Measurements from ENCODE around the gene NRTN.

Gene NRTN

DNA sequence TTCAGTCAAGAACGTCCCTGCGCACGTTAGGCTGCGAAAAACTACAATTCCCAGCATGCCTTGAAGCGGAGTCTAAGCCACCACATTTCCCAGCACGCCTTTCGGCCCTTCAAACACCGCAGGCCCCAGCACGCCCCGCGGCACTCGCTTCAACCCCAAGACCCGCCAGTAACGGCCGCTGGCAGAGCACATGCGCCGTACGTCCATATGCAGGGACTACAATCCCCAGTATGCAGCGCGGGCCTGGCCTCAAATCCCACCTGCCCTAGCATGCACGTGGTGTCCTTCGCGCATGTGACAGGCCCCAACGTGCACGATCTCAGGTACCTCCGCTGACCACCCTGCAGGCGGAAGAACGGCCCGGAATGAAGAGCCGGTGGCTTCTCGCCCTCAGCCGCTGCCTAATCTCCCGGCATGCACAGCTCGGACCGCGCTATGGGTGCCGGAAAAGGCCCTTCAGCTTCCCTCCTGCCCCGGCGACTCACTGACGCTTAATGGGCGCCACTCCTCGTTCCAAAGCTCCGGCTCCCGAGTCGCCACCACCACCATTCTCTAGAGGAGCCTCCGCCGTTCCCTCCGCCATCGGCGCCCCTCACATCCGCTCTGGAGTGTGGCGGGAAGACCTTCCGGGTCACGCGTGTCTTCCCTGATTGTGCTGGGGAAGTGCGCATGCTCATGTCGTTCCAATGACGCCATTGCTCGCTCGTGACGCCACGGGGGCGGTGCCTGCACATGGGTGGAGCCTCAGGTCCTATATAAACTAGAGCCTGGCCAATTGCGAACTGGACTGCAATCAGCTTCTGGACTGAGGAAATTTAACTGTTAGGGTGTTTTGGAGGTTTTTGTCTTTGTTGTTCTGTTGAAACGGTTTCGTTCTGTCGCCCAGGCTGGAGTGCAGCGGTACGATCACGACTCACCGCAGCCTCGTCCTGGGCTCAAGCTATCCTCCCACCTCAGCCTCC lies 14.0 kb upstream of the NRTN start, which contains the start of gene DUS3L:
TSS of gene DUS3L (minus strand) at position 605 of the 962 bp plus-strand sequence. CDS start at position 583, 22 bp downstream.
- peak; percentile 91 to 94 for DNase-seq

GRCh38 chr19:5792224-5792623 lies 12.6 kb upstream of the NRTN start:
- DNase-seq, result no peak

DNA sequence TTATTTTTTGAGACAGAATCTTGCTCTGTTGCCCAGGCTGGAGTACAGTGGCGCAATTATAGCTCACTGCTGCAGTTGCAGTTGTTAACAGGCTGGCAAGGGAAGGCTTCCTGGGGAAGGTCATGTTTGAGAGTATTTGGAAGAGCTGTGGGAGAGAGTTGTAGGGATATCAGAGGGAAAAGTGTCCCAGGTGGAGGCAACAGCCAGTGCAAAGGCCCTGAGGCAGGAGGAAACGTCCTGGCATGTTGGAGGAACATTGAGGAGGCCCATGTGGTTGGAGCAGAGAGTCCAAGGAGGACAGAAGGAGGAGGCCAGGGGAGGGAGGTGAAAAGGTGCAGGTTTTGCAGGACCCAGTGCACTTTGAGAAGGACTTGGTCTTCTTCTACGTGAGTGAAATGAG lies 11.7 kb upstream of the NRTN start:
- no peak for DNase-seq

DNA sequence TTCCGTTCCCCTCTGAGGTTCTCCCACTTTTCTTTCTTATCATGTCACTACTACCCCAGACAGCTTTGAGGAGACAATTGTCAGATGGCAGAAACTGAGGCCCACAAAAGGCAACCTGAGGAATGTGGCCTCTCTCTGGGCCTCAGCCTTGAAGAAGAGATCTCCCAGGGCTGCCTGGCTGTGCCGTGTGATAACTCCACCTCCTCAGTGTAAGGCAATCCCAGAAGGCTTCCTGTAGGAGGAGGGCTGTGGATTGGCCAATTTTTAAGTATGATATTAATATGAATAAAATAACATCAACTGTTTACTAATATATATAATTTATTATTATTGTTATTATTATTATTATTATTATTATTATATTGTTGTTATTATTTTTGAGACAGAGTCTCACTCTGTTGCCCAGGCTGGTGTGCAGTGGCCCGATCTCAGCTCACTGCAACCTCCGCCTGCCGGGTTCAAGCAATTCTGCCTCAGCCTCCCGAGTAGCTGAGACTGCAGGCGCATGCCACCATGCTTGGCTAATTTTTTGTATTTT lies 9.4 kb upstream of the NRTN start:
- DNase-seq, result no peak

GRCh38 chr19:5798244-5798643 lies 6.6 kb upstream of the NRTN start:
- DNase-seq, result no peak

GRCh38 chr19:5799247-5800241 lies 5.3 kb upstream of the NRTN start:
- no peak for DNase-seq

DNA sequence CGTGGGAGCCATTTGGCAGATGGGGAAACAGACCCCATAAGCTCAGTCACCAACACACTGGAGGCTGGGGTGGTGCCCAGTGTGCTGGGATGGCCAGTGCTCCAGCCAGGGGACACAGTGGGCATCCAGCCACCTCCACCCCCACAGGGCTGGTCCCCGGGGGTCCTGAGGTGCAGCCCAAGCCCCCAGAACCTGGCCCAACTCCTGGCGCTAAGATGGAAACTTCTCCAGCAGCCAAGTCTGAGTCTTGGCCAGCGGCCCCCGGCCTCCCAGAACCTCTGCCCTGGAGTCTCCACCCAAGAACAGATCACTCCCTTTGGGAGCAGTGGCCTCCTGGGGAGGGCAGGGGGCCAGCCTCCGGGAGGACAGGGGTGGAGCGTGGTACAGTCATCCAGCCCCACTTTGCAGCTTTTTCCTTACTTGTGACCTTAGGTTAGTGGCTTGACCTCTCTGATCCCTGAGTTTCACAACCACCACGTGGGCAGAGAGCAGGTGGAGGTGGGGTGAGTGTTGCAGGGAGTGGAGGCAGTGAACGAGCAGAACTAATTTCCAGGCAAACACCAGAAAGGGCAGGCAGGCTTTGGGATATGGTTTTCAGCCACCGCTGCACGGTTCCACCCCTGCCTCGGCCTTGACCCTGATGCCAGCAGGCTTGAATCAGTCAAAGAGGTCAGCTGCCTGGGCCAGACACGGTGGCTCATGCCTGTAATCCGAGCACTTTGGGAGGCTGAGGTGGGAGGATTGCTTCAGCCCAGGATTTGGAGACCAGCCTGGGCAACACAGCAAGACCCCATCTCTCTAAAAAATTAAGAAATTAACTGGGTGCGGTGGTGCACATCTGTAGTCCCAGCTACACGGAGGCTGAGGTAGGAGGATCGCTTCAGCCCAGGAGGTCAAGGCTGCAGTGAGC lies 4.3 kb upstream of the NRTN start:
- DNase-seq, result no peak

DNA sequence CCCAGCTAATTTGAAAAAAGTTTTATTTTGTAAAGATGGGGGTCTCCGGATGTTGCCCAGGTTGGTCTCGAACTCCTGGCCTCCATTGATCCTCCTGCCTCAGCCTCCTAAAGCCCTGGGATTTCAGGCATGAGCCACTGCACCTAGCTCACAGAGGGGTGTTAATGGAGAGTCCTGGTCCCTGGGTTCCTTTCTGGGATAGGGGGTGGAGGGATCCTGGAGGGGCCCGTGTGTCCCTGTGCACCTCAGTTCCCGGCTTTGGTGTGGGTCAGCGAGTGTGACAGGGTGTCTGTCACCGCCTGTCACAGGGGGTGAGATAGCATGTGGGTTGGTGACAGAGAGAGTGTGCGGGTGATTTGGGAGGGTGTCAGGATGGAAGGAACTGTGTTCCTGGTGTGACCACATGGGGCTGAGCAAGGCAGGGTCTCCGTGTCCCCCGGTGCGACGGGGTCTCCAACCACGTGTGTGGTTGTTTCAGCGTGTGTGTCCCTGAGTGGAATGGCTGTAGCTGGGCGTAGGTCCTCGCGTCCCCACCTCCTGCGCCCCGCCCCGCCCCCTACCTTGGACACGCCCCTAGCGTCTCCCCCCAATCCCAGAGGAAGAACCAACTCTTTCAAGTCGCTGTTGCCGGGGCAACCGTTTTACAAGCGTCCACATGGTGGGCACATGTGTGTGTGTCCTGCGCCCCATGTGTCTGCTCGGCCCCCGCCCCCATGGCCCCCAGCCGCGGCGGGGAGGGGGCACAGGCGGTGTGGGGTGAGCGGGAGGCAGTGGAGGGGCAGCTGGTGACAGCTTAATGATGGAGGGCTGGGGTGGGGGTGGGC lies 2.9 kb upstream of the NRTN start:
- DNase-seq, result no peak

DNA sequence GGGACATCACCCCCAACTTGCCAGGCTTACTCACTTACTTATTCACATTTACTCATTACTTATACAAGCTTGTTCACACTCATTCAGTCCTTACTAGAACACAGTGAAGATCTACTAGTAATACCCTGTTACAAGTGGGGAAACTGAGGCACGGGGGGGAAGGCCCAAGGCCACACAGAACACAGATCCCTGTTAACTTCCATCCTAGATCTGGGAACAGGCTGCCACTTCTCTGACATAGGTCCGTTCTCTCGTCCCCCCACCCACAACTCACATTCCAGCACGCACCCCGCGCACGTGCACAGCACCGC lies 1.5 kb upstream of the NRTN start:
- no peak for DNase-seq

- peak; percentile 86 to 94 for DNase-seq
Observed at GRCh38 chr19:5803752-5804515, 933 bp upstream of the NRTN start.

- peak; percentile 47 to 61 for DNase-seq
Observed at GRCh38 chr19:5805462-5806132, 730 bp downstream of the NRTN start.

- DNase-seq, result no peak
Observed at GRCh38 chr19:5806133-5806489, 1.2 kb downstream of the NRTN start.

GRCh38 chr19:5806905-5807304 lies 2.0 kb downstream of the NRTN start:
- no peak for DNase-seq

DNA sequence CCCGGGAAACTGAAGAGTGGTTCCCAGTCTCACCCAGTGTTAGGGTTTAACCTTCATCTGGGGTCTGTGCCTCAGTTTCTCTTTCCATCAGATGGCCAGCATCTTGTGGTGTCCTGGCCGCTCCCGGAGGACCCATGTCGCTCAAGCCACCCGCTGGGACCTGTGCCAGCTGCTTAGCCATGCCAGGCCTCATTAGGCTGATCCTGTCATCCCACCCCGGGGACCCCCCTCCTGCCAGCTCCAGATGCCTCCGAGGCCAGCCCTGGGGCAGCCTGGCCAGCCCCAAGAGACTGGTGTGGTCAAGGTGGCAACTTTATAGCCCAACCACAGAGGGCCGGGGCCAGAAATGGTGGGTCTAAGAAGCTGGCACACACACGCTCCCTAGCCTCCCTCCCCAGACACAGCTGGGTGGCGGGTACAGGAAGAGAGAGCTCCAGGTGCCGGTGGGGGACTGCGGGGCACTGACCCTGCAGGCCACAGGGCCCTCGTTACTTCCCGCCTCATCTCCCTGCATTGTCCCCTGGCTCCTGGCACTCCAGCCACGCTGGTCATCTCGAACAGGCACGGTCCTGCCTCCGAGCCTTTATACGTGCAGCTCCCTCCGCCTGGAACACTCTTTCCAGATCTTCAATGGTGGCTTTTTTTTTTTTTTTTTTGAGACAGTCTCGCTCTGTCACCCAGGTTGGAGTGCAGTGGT lies 3.4 kb downstream of the NRTN start:
- no peak for DNase-seq

DNA sequence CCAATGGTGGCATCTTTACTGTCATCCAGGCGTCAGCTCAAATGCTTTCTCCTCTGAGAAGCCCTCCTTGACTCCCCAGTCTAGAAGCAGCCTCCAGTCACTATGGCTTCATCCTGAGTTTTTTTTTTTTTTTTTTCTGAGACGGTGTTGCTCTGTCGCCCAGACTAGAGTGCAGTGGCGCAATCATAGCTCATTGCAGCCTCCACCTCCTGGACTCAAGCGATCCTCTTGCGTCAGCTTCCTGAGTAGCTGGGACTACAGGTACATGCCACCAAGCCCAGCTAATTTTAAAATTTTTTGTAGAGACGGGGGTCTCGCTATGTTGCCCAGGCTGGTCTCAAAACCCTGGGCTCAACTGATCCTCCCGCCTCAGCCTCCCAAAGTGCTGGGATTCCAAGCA lies 4.2 kb downstream of the NRTN start:
- DNase-seq, result no peak

DNA sequence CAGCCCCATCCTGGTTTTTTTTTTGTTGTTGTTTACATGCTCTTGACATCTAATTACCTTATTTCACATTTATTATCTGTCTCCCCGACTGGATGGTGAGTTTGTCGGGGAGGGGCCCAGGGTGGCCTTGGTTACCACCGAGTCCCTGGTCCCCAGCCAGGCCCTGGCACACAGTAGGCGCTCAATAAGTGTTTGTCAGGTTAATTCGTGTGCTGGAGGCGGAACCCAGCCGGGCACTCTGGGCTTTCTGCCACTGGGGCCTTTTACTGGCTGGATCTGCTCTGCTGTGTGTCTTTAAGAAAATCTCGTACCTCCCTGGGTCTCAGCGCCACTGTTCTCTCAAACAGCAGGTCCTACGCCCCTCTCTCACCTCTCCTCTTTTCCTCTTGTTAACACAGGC lies 4.6 kb downstream of the NRTN start:
- DNase-seq, result no peak

DNA sequence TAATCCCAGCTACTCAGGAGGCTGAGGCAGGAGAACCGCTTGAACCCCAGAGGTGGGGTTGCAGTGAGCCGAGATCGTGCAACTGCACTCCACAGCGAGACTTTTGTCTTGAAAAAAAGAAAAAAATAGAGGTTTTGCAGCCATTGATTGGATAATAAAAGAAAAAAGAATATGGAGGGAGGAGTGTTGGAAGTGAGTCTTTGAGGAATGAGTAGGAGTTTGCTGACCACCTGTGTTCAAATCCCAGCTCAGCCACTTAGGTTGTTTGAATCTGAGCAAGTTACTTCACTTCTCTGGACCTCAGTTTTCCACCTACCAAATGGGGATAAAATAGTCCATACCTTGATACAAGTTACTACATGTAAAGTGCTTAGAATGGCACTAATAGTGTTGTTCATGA lies 6.2 kb downstream of the NRTN start:
- DNase-seq, result no peak

- no peak for DNase-seq
Observed at GRCh38 chr19:5814123-5814851, 9.4 kb downstream of the NRTN start.

DNA sequence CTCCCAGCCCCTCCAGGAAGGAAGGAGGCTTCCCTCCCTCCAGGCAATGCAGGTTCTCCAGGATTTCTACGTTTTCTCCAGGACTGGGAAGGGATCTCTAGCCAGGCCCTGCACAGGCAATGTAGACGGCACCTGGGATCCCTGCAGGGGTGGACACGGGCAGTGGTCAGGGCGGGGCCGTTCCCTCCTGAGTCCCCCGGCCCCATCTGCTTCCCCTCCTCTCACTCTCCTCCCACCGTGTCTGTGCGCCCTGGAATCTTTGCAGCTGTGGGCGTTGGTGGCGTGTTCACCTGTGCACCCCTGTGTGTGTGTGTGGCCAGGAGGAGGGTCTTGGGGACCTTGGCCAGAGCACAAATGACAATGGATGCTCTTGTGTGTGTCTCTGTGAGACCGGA lies 10.0 kb downstream of the NRTN start:
- DNase-seq, result no peak
